ENCODE data around the gene GATM. TPM values are rescaled to one million over a fixed set of nuclear protein-coding genes. Genes with fewer than 3 reads are reported as not detected.

The GATM gene, protein sequence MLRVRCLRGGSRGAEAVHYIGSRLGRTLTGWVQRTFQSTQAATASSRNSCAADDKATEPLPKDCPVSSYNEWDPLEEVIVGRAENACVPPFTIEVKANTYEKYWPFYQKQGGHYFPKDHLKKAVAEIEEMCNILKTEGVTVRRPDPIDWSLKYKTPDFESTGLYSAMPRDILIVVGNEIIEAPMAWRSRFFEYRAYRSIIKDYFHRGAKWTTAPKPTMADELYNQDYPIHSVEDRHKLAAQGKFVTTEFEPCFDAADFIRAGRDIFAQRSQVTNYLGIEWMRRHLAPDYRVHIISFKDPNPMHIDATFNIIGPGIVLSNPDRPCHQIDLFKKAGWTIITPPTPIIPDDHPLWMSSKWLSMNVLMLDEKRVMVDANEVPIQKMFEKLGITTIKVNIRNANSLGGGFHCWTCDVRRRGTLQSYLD
- polyA plus RNA-seq (2012; ENCODE audit: low read depth, missing spikeins), result 66.5 TPM

- FAIRE-seq (peak; percentile 96), DNase-seq (ENCODE audit: insufficient read length, low spot score) (peak; percentile 84)
- TF ChIP-seq POLR2A (IDR thresholded peaks at IDR 0.05; ENCODE audit: low read depth, low read length) (peak; percentile 88), TAF1 (IDR thresholded peaks at IDR 0.05; ENCODE audit: low read depth, low read length) (no peak; the same call in 1 of the 2 replicates), SPI1 (IDR thresholded peaks at IDR 0.05; ENCODE audit: low read depth, low read length) (0 out of 2 replicates have a peak, but pooled peaks have one; percentile 4), POU2F2 (IDR thresholded peaks at IDR 0.05; ENCODE audit: low read depth, low read length) (peak; percentile 95), PAX5 (IDR thresholded peaks at IDR 0.05; ENCODE audit: insufficient read depth, low read length, severe bottlenecking) (no peak), POLR2AphosphoS5 (IDR thresholded peaks at IDR 0.05; ENCODE audit: low read depth, low read length) (peak; percentile 97)
Observed at GRCh38 chr15:45378149-45378912, at the start of gene GATM. Gene GATM (minus strand): TSS chr15:45378544. CDS start chr15:45378453, 91 bp downstream.

DNA sequence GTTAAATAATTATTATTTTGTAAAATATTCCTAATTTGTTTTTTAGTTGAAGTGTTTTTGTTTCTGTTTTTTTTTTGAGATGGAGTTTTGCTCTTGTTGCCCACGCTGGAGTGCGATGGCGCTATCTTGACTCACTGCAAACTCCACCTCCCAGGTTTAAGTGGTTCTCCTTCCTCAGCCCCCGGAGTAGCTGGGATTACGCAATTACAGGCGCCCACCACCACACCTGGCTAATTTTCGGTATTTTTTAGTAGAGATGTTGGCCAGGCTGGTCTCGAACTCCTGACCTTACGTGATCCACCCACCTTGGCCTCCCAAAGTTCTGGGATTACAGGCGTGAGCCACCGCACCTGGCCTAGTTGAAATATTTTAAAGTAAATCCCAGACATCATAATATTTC lies 48.7 kb upstream of the GATM start:
- FAIRE-seq, result no peak
- no peak for DNase-seq (ENCODE audit: insufficient read length, low spot score)
- no peak for TF ChIP-seq POU2F2 (IDR thresholded peaks at IDR 0.05; ENCODE audit: low read depth, low read length)
- no peak for TF ChIP-seq PAX5 (IDR thresholded peaks at IDR 0.05; ENCODE audit: insufficient read depth, low read length, severe bottlenecking)
- TF ChIP-seq SPI1 (IDR thresholded peaks at IDR 0.05; ENCODE audit: low read depth, low read length), result no peak
- no peak for TF ChIP-seq POLR2AphosphoS5 (IDR thresholded peaks at IDR 0.05; ENCODE audit: low read depth, low read length)
- TF ChIP-seq POLR2A (IDR thresholded peaks at IDR 0.05; ENCODE audit: low read depth, low read length), result no peak
- no peak for TF ChIP-seq TAF1 (IDR thresholded peaks at IDR 0.05; ENCODE audit: low read depth, low read length)

- FAIRE-seq (no peak), DNase-seq (ENCODE audit: insufficient read length, low spot score) (no peak)
- TF ChIP-seq POLR2A (IDR thresholded peaks at IDR 0.05; ENCODE audit: low read depth, low read length), result no peak
- TF ChIP-seq POLR2AphosphoS5 (IDR thresholded peaks at IDR 0.05; ENCODE audit: low read depth, low read length), result no peak
- no peak for TF ChIP-seq PAX5 (IDR thresholded peaks at IDR 0.05; ENCODE audit: insufficient read depth, low read length, severe bottlenecking)
- no peak for TF ChIP-seq SPI1 (IDR thresholded peaks at IDR 0.05; ENCODE audit: low read depth, low read length)
- TF ChIP-seq TAF1 (IDR thresholded peaks at IDR 0.05; ENCODE audit: low read depth, low read length), result no peak
- TF ChIP-seq POU2F2 (IDR thresholded peaks at IDR 0.05; ENCODE audit: low read depth, low read length), result no peak
Observed at GRCh38 chr15:45425135-45425534, 46.8 kb upstream of the GATM start.

- no peak for FAIRE-seq
- TF ChIP-seq SPI1 (IDR thresholded peaks at IDR 0.05; ENCODE audit: low read depth, low read length) (no peak), POLR2A (IDR thresholded peaks at IDR 0.05; ENCODE audit: low read depth, low read length) (no peak), POLR2AphosphoS5 (IDR thresholded peaks at IDR 0.05; ENCODE audit: low read depth, low read length) (no peak)
Observed at GRCh38 chr15:45424429-45424828, 46.1 kb upstream of the GATM start.

GRCh38 chr15:45417303-45417950 lies 39.1 kb upstream of the GATM start:
- TF ChIP-seq TAF1 (IDR thresholded peaks at IDR 0.05; ENCODE audit: low read depth, low read length), result no peak
- TF ChIP-seq PAX5 (IDR thresholded peaks at IDR 0.05; ENCODE audit: insufficient read depth, low read length, severe bottlenecking), result no peak
- no peak for TF ChIP-seq SPI1 (IDR thresholded peaks at IDR 0.05; ENCODE audit: low read depth, low read length)
- TF ChIP-seq POLR2AphosphoS5 (IDR thresholded peaks at IDR 0.05; ENCODE audit: low read depth, low read length), result no peak
- TF ChIP-seq POU2F2 (IDR thresholded peaks at IDR 0.05; ENCODE audit: low read depth, low read length), result no peak
- TF ChIP-seq POLR2A (IDR thresholded peaks at IDR 0.05; ENCODE audit: low read depth, low read length), result no peak
- no peak for DNase-seq (ENCODE audit: insufficient read length, low spot score)
- FAIRE-seq, result peak; percentile 9

More at GRCh38 chr15:45424429-45424828, 46.1 kb upstream of the GATM start:
- DNase-seq (ENCODE audit: insufficient read length, low spot score), result no peak

GRCh38 chr15:45414215-45414885 lies 36.0 kb upstream of the GATM start:
- FAIRE-seq, result no peak
- TF ChIP-seq POU2F2 (IDR thresholded peaks at IDR 0.05; ENCODE audit: low read depth, low read length) (no peak), POLR2A (IDR thresholded peaks at IDR 0.05; ENCODE audit: low read depth, low read length) (no peak), PAX5 (IDR thresholded peaks at IDR 0.05; ENCODE audit: insufficient read depth, low read length, severe bottlenecking) (no peak), SPI1 (IDR thresholded peaks at IDR 0.05; ENCODE audit: low read depth, low read length) (no peak), POLR2AphosphoS5 (IDR thresholded peaks at IDR 0.05; ENCODE audit: low read depth, low read length) (no peak), TAF1 (IDR thresholded peaks at IDR 0.05; ENCODE audit: low read depth, low read length) (no peak)
- DNase-seq (ENCODE audit: insufficient read length, low spot score), result no peak

DNA sequence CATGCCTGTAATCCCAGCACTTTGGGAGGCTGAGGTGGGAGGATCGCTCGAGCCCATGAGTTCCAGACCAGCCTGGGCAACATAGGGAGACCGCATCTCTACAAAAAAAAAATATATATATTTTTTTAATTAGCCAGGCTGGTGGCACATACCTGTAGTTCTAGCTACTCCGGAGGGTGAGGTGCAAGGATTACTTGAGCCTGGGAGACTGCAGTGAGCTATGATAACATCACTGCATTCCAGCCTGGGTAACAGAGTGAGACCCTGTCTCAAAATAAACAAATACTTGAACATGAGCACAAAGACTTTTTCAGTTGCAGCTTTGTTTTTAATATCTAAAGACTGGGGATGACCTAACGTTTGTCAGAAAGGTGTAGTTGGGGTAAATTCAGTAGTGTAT lies 31.3 kb upstream of the GATM start:
- FAIRE-seq, result no peak
- TF ChIP-seq POLR2A (IDR thresholded peaks at IDR 0.05; ENCODE audit: low read depth, low read length) (no peak), SPI1 (IDR thresholded peaks at IDR 0.05; ENCODE audit: low read depth, low read length) (no peak), PAX5 (IDR thresholded peaks at IDR 0.05; ENCODE audit: insufficient read depth, low read length, severe bottlenecking) (no peak), TAF1 (IDR thresholded peaks at IDR 0.05; ENCODE audit: low read depth, low read length) (no peak), POLR2AphosphoS5 (IDR thresholded peaks at IDR 0.05; ENCODE audit: low read depth, low read length) (no peak), POU2F2 (IDR thresholded peaks at IDR 0.05; ENCODE audit: low read depth, low read length) (no peak)
- DNase-seq (ENCODE audit: insufficient read length, low spot score), result no peak

GRCh38 chr15:45407786-45408185 lies 29.4 kb upstream of the GATM start:
- FAIRE-seq (no peak), DNase-seq (ENCODE audit: insufficient read length, low spot score) (no peak)
- TF ChIP-seq SPI1 (IDR thresholded peaks at IDR 0.05; ENCODE audit: low read depth, low read length) (no peak), POLR2A (IDR thresholded peaks at IDR 0.05; ENCODE audit: low read depth, low read length) (no peak), TAF1 (IDR thresholded peaks at IDR 0.05; ENCODE audit: low read depth, low read length) (no peak), POU2F2 (IDR thresholded peaks at IDR 0.05; ENCODE audit: low read depth, low read length) (no peak), POLR2AphosphoS5 (IDR thresholded peaks at IDR 0.05; ENCODE audit: low read depth, low read length) (no peak), PAX5 (IDR thresholded peaks at IDR 0.05; ENCODE audit: insufficient read depth, low read length, severe bottlenecking) (no peak)
